Fibroblast of lung (primary cell): ENCODE results near the gene PCDHB12.
"Not testable (repeated sequence)": the region's sequence is repeated elsewhere in the genome, so short reads cannot be mapped to it uniquely, and the experiment has no call there.

Experiments used
- EZH2 ChIP-seq: IDR thresholded peaks from 2 replicates; pipeline ENCODE4 v1.5.1; 2012; ENCODE audit warnings: low read length, control low read depth, mild to moderate bottlenecking; ENCODE audit errors: missing control alignments
- TF ChIP-seq, protein P1 (sequence below), 2 donors: IDR thresholded peaks in 1 of 2; conservative IDR thresholded peaks in 1 of 2; 1 replicate in 1 of 2; 2 replicates in 1 of 2; pipeline ENCODE4 v1.5.1; 2011 to 2012; ENCODE audit warnings: low read length in 2 of 2, control low read depth in 1 of 2, inconsistent platforms in 1 of 2, low read depth in 1 of 2, mild to moderate bottlenecking in 1 of 2

DNA sequence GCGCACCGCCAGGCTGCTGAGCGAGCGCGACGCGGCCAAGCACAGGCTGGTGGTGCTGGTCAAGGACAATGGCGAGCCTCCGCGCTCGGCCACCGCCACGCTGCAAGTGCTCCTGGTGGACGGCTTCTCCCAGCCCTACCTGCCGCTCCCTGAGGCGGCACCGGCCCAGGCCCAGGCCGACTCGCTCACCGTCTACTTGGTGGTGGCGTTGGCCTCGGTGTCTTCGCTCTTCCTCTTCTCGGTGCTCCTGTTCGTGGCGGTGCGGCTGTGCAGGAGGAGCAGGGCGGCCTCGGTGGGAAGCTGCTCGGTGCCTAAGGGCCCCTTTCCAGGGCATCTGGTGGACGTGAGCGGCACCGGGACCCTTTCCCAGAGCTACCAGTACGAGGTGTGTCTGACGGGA lies 6.9 kb upstream of the PCDHB12 start:
- TF ChIP-seq, protein P1, sequence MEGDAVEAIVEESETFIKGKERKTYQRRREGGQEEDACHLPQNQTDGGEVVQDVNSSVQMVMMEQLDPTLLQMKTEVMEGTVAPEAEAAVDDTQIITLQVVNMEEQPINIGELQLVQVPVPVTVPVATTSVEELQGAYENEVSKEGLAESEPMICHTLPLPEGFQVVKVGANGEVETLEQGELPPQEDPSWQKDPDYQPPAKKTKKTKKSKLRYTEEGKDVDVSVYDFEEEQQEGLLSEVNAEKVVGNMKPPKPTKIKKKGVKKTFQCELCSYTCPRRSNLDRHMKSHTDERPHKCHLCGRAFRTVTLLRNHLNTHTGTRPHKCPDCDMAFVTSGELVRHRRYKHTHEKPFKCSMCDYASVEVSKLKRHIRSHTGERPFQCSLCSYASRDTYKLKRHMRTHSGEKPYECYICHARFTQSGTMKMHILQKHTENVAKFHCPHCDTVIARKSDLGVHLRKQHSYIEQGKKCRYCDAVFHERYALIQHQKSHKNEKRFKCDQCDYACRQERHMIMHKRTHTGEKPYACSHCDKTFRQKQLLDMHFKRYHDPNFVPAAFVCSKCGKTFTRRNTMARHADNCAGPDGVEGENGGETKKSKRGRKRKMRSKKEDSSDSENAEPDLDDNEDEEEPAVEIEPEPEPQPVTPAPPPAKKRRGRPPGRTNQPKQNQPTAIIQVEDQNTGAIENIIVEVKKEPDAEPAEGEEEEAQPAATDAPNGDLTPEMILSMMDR (conservative IDR thresholded peaks at IDR 0.05 in 1 of 2, IDR thresholded peaks at IDR 0.05 in 1 of 2; ENCODE audit: low read depth in 1 of 2, low read length in 2 of 2): not testable (repeated sequence)
- not testable (repeated sequence) for TF ChIP-seq EZH2
